Activated naive CD4-positive, alpha-beta T cell treated with anti-CD3 and anti-CD28 coated beads for 36 hours (primary cell): ENCODE measurements around the gene NBAS. TPM values are rescaled to one million over a fixed set of nuclear protein-coding genes. Genes with fewer than 3 reads are reported as not detected.

Experiments used
- CTCF ChIA-PET: fragments of 350-600 bp; sonication (Branson Sonifier 250); formaldehyde crosslinking; loops from one replicate; lab custom pipeline; 2021; ENCODE audit warnings: antibody characterized with exemption; lab: Charles Lee
- DNase-seq: peaks from one replicate; pipeline ENCODE4 v3.0.0-alpha.2; 2020
- H3K27ac Mint-ChIP-seq: one replicate; pipeline ENCODE4 v1.8.0; 2021; ENCODE audit warnings: mild to moderate bottlenecking, mixed read lengths
- H3K27me3 Mint-ChIP-seq: one replicate; pipeline ENCODE4 v1.8.0; 2021; ENCODE audit warnings: low read depth, mixed read lengths
- H3K36me3 Mint-ChIP-seq: one replicate; pipeline ENCODE4 v1.8.0; 2021; ENCODE audit warnings: low read depth, mixed read lengths
- H3K4me1 Mint-ChIP-seq: one replicate; pipeline ENCODE4 v1.8.0; 2021; ENCODE audit warnings: low read depth, mixed read lengths
- H3K4me3 Mint-ChIP-seq: one replicate; pipeline ENCODE4 v1.8.0; 2021; ENCODE audit warnings: mild to moderate bottlenecking, moderate library complexity, mixed read lengths
- H3K9me3 Mint-ChIP-seq: one replicate; pipeline ENCODE4 v1.8.0; 2021; ENCODE audit warnings: mixed read lengths
- intact Hi-C: fragments of 100-400 bp; cut with micrococcal nuclease; formaldehyde crosslinking; loops from one replicate; pipeline ENCODE4 v1.15.1; 2023
- total RNA-seq, 2 experiments: library from RNA; stranded (reverse); gene quantifications; one replicate each; pipeline ENCODE4 v1.2.3, GENCODE V29; 2021

Gene NBAS
- total RNA-seq, 2 experiments from 2014 or later, result 45.5 to 46.4 TPM

DNA sequence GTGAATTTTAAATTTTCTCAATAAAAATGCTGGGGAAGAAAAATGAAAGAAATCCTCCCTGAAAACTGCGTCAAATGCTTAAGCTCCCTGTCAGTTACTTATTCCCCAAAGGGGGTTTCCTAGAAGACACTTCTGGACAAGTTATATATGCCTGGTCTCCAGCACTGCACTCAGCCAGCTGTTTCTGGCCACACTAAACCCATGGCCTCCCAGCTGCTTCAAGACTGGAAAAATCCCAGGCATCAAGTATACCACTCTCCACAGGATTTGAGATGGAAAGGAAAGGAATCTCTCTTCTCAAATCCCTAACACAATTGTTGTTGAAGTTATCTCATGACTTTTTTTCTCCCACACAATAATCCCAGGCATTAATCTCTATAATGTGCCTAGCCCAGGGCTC lies 245.7 kb downstream of the NBAS start:
- Mint-ChIP-seq H3K9me3 (peaks cover 21% of the 10 kb centered on the region), H3K36me3 (peaks cover 63% of the 10 kb centered on the region), H3K4me1 (peaks cover 17% of the 10 kb centered on the region), H3K27ac (no peak overlapping the region), H3K27me3 (no peaks in the 10 kb centered on the region), H3K4me3 (no peak overlapping the region)
- CTCF ChIA-PET, result no interaction called here
- DNase-seq, result no peak
- intact Hi-C loops, result no loop called here

DNA sequence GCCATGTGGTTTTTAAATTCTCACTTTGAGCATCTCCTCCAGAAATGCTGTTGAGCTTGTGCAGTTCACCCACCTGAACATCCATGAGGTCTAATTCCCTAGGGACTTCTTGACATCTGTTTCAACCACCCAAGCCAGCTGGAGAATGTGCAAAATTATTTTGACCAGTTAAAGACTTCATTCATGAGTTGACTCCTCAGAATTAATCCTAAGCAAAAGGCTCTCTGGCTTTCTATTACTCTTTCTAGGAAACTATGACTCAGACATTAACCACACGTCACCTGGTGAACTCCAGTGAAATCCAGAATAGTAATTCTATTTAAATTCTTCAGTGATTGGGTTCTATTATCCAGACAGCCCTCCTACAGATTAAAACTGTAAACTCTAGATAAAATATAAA lies 247.5 kb downstream of the NBAS start:
- peaks cover 17% of the 10 kb centered on the region for H3K4me1 Mint-ChIP-seq
- intact Hi-C loops, result no loop called here
- H3K27me3 Mint-ChIP-seq, result no peaks in the 10 kb centered on the region
- H3K27ac Mint-ChIP-seq, result no peak overlapping the region
- H3K9me3 Mint-ChIP-seq, result peaks cover 5% of the 10 kb centered on the region
- CTCF ChIA-PET, result no interaction called here
- no peak for DNase-seq
- peaks cover 55% of the 10 kb centered on the region for H3K36me3 Mint-ChIP-seq
- H3K4me3 Mint-ChIP-seq, result no peak overlapping the region

DNA sequence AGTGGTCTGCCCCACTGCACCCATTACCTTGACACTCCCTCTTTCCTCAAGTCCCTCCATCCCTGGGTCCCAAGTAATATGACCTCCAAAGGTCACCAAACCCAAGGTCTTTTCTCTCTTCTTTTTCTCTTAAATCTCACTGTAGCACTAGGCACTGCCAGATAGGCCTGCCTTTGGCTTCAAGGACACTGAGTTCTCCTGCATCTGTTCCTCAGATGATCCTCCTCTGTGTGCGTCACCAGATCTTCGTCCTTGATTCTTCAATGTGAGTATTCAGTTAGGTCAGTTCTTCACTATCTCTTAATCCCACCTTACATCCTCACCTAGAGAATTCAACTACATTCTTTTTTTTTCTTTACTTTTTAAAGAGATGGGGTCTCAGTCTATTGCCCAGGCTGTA lies 249.2 kb downstream of the NBAS start:
- Mint-ChIP-seq H3K27ac (no peak overlapping the region), H3K4me3 (no peak overlapping the region)
- intact Hi-C loops, result no loop called here

GRCh38 chr2:15311201-15311907 lies 249.8 kb downstream of the NBAS start:
- intact Hi-C loops, result no loop called here
- H3K27ac Mint-ChIP-seq, result no peak overlapping the region
- no peak overlapping the region for H3K4me3 Mint-ChIP-seq
- peaks cover 52% of the 10 kb centered on the region for H3K36me3 Mint-ChIP-seq
- CTCF ChIA-PET, result no interaction called here
- no peak for DNase-seq
- H3K27me3 Mint-ChIP-seq, result no peaks in the 10 kb centered on the region
- H3K4me1 Mint-ChIP-seq, result peaks cover 12% of the 10 kb centered on the region
- H3K9me3 Mint-ChIP-seq, result peaks cover 1% of the 10 kb centered on the region

More for the DNA sequence above, 249.2 kb downstream of the NBAS start:
- peaks cover 16% of the 10 kb centered on the region for H3K4me1 Mint-ChIP-seq
- CTCF ChIA-PET, result no interaction called here
- H3K27me3 Mint-ChIP-seq, result no peaks in the 10 kb centered on the region
- H3K36me3 Mint-ChIP-seq, result peaks cover 53% of the 10 kb centered on the region
- peaks cover 1% of the 10 kb centered on the region for H3K9me3 Mint-ChIP-seq
- DNase-seq, result no peak

DNA sequence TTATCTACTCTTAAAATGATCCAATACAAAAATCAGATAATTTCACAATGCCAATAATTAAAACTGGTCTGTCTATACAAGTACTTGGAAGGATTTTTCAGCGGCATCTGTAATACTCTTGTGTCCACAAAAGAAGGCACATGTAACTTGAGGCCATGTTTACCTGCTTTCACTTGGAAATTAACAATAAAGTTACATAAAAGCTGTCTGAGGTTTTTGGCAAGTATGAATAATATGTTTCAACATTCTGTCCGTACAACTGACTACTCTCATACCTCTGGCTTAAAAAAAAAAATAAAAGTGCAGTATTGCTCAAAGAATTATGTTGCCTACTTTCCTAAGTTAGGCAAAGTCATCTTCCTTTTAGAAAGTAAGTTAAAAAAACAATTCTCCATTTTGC lies 253.6 kb downstream of the NBAS start:
- Mint-ChIP-seq H3K4me3 (no peak overlapping the region), H3K36me3 (peaks cover 60% of the 10 kb centered on the region), H3K27ac (no peak overlapping the region), H3K4me1 (peaks cover 12% of the 10 kb centered on the region), H3K27me3 (no peaks in the 10 kb centered on the region), H3K9me3 (peaks cover 2% of the 10 kb centered on the region)
- intact Hi-C loops, result no loop called here
- no peak for DNase-seq
- CTCF ChIA-PET, result interaction anchor here (0.6 kb wide), 1 partner anchor 92 kb away, joined by 3 read pairs; no protein-coding TSS in a partner anchor

DNA sequence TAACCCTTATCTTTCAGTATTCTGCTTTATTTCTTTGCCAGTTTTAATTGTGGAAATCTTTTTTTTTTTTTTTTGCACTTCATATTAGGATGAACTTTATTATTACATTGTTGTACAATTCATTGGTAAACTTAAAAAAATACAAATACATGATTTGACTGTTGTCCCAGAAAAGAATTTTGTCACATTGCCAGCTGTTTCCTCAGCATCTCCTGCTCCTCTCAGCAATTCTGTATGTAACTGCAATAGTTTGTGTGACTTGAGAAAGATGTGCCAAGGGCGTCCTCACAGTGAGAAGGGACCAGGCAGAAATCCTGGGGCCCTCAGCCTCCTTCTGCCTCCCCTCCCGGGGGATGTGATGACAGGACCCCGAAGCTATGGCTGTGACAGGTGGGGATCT lies 254.4 kb downstream of the NBAS start:
- DNase-seq, result no peak
- Mint-ChIP-seq H3K9me3 (peaks cover 2% of the 10 kb centered on the region), H3K4me1 (peaks cover 16% of the 10 kb centered on the region), H3K27me3 (no peaks in the 10 kb centered on the region), H3K4me3 (no peak overlapping the region), H3K36me3 (peaks cover 61% of the 10 kb centered on the region), H3K27ac (no peak overlapping the region)
- CTCF ChIA-PET, result interaction anchor here (0.6 kb wide), 1 partner anchor 93 kb away, joined by 3 read pairs; no protein-coding TSS in a partner anchor
- intact Hi-C loops, result no loop called here

GRCh38 chr2:15303874-15304273 lies 257.3 kb downstream of the NBAS start:
- Mint-ChIP-seq H3K27me3 (no peaks in the 10 kb centered on the region), H3K4me1 (peaks cover 30% of the 10 kb centered on the region), H3K4me3 (no peak overlapping the region), H3K9me3 (peaks cover 2% of the 10 kb centered on the region), H3K36me3 (peaks cover 65% of the 10 kb centered on the region), H3K27ac (no peak overlapping the region)
- intact Hi-C loops, result no loop called here
- CTCF ChIA-PET, result interaction anchor here (0.8 kb wide), 1 partner anchor 9 kb away, joined by 3 read pairs; no protein-coding TSS in a partner anchor
- no peak for DNase-seq

- Mint-ChIP-seq H3K4me3 (no peak overlapping the region), H3K4me1 (peaks cover 35% of the 10 kb centered on the region), H3K36me3 (peaks cover 64% of the 10 kb centered on the region), H3K27me3 (no peaks in the 10 kb centered on the region), H3K9me3 (peaks cover 2% of the 10 kb centered on the region), H3K27ac (no peak overlapping the region)
- CTCF ChIA-PET, result no interaction called here
- intact Hi-C loops, result no loop called here
- no peak for DNase-seq
These were observed 259.0 kb downstream of the NBAS start for GRCh38 chr2:15302154-15302553.

GRCh38 chr2:15300624-15301573 lies 260.2 kb downstream of the NBAS start:
- Mint-ChIP-seq H3K36me3 (peaks cover 61% of the 10 kb centered on the region), H3K27me3 (no peaks in the 10 kb centered on the region), H3K27ac (peak overlapping the region; percentile 28), H3K4me3 (no peak overlapping the region), H3K9me3 (peaks cover 2% of the 10 kb centered on the region), H3K4me1 (peaks cover 35% of the 10 kb centered on the region)
- DNase-seq, result peak; percentile 7
- CTCF ChIA-PET, result no interaction called here
- intact Hi-C loops, result loop anchor here (1.0 kb wide), 1 partner anchor 124 kb away; no protein-coding TSS in a partner anchor

DNA sequence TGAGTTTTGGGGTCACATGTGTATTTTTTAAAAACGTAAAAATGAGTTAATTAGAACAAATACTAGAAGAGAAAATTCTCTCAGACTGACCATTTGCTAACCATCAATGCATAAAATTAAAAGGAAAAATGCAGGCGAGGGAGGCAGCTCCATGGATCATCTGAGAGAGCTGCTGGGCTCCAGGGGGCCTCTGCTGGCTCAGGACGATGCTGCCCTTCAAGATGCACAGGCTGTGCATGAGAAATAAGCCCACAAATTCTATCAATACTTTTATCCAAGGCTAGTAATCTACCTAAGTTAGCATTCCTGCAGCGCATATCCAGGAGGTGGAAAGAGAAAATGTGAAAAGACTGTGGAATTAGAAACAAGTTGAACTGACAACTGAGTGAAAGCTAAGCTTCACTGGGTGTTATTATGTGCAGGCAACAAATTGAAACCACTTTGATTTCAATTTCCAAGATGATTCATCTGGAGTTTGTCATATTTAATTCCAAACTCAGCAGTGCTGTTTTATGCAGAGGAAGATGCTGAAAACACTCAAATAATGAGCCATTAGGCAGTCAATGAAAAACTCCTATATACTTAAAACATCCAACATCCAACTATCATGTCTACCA lies 261.1 kb downstream of the NBAS start:
- Mint-ChIP-seq H3K27ac (no peak overlapping the region), H3K27me3 (no peaks in the 10 kb centered on the region), H3K9me3 (peaks cover 2% of the 10 kb centered on the region), H3K4me1 (peaks cover 35% of the 10 kb centered on the region), H3K4me3 (no peak overlapping the region), H3K36me3 (peaks cover 54% of the 10 kb centered on the region)
- DNase-seq, result no peak
- intact Hi-C loops, result no loop called here
- CTCF ChIA-PET, result no interaction called here

- DNase-seq, result peak; percentile 24
- H3K9me3 Mint-ChIP-seq, result no peaks in the 10 kb centered on the region
- CTCF ChIA-PET, result no interaction called here
- no peak overlapping the region for H3K27ac Mint-ChIP-seq
- H3K4me3 Mint-ChIP-seq, result no peak overlapping the region
- peaks cover 35% of the 10 kb centered on the region for H3K4me1 Mint-ChIP-seq
- intact Hi-C loops, result no loop called here
- H3K36me3 Mint-ChIP-seq, result peaks cover 47% of the 10 kb centered on the region
- no peaks in the 10 kb centered on the region for H3K27me3 Mint-ChIP-seq
These were observed 262.4 kb downstream of the NBAS start for GRCh38 chr2:15298770-15299169.

DNA sequence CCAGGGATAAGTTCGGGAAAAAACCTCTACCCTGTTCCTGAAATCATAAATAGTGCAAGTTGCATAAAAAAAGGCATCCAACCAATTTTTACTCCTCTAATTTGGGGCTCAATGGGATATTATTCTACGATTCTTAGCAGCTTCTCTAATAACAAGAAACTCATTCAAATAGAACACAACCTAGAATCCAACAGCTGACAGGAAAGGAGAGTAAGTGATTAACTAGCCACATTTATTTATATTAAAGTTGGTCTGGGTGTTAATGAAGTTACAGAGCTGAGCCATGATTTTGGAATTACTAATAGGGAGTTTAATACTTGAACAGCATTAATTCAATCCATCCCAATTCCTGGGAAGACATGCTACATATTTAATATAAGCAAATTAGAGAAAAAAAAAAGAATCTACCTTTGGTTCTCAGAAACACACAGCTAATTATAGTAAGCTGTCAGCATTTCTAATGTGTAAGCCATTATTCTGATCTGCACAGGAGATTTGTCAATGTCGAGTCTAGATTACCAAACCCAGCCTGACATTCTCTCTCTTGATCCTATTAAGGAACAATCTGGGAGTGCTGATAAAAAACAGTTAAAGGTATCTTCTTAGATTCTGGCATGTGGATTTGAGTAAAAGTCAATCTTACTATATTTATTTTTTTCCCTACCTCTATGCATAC lies 267.7 kb downstream of the NBAS start:
- peaks cover under 1% of the 10 kb centered on the region for H3K4me1 Mint-ChIP-seq
- H3K36me3 Mint-ChIP-seq, result peaks cover 34% of the 10 kb centered on the region
- intact Hi-C loops, result no loop called here
- no peak overlapping the region for H3K4me3 Mint-ChIP-seq
- CTCF ChIA-PET, result interaction anchor here (0.6 kb wide), 2 partner anchors 40 to 179 kb away, joined by 3 to 7 read pairs; no protein-coding TSS in a partner anchor
- H3K27me3 Mint-ChIP-seq, result no peaks in the 10 kb centered on the region
- no peak for DNase-seq
- no peaks in the 10 kb centered on the region for H3K9me3 Mint-ChIP-seq
- no peak overlapping the region for H3K27ac Mint-ChIP-seq
